Measurements from ENCODE around the gene RPL5.
A peak's percentile ranks its signal among the peaks of the same experiment; 100 is the strongest.

GRCh38 chr1:92831762-92832536 is at the start of gene RPL5:
- TF ChIP-seq CTCF (IDR thresholded peaks at IDR 0.05 in 8 of 11, conservative IDR thresholded peaks at IDR 0.05 in 3 of 11) (peak; percentile 89 to 99 (median 98)), POLR2A (IDR thresholded peaks at IDR 0.05) (peak; percentile 7 to 84 (median 81)), POLR2AphosphoS5 (IDR thresholded peaks at IDR 0.05) (peak; percentile 99 to 100 (median 100))

Data from spleen (tissue), 7 donors.